Nucleus accumbens (tissue), 56 donors: ENCODE measurements around the gene ITIH2.

Experiments used
- DNase-seq, 56 donors: peaks; one replicate each; lab custom pipeline; 2025; lab: John Stamatoyannopoulos, UW

ITIH2 gene

GRCh38 chr10:7789390-7789789 is 86.3 kb downstream of the ITIH2 start:
- no peak for DNase-seq

DNA sequence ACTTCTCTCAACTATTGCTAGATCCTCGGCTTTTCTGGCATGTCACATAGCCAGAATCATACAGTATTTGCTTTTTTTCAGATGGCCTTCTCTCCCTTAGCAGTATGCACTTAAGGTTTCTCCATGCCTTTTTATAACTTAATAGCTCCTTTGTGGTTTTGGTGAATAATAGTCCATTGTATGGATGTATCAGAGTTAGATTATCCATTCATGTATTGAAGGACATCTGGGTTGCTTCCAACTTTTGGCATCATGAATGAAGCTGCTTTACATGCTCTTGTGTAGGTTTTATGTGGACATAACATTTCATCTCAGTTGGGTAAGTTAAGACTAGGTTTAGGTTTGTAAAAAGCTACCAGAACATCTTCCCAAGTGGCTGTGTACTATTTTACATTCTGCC is 89.4 kb downstream of the ITIH2 start:
- no peak for DNase-seq

DNA sequence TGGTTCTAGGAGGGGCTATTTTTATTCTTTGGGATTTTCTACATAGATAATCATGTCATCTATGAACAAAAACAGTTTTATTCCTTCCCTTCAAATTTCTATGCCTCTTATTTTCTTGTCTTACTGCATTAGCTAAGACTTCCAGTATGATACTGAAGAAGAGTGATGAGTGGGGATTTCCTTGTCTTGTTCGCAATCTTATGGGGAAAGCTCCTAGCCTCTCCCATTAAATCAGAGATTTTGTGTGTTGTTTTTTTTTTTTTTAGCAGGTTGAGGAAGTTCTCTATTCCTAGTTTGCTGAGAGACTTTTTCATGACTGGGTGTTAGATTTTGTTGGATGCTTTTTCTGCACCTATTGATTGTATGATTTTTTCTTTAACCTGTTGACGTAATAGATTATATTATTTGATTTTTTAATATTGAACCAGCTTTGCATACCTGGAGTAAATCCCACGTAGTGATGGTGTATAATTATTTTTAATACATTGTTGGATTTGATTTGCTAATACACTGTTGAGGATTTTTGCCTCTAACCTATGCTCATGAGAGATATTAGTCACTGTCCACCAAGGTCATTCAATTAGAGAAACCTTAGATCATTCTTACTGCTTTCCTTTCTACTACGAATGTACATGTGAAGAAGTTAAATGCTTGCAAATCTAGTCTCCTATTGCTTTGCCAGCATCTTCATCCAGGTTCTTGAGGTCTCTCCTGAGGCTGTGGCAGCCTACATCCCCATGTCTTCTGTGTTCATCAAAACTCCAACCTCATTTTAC is 91.3 kb downstream of the ITIH2 start:
- no peak for DNase-seq

- no peak for DNase-seq
These were observed 92.5 kb downstream of the ITIH2 start for GRCh38 chr10:7795605-7796004.

GRCh38 chr10:7797582-7797981 is 94.5 kb downstream of the ITIH2 start:
- DNase-seq, result no peak
